GM18498 (cell line): ENCODE measurements around the gene PSMF1.

Experiments used
- ATAC-seq: cut with Tn5 transposase; IDR thresholded peaks from one replicate; pipeline ENCODE4 v1.9.1; 2021; ENCODE audit warnings: mild to moderate bottlenecking, moderate library complexity; ENCODE audit not compliant: unreplicated experiment

PSMF1 gene

DNA sequence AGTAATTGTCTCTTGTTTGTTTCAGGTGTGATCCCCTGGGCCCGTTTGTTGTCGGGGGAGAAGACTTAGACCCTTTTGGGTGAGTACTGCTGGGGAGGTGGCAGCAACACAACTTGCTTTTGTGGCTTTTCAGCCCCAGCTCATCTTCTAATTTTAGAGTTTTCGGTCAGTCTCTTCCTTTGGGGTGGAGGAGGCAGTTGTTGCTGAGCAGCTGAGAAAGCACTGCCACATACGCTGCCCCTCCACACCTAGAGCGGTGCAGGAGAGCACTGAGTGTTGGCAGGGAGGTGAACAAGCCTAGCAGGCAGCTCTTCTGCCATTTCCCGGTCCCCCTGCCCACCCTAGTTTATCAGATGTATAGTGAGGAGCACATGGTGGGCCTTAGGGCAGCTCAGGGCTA lies 44.7 kb downstream of the PSMF1 start:
- ATAC-seq, result no peak

DNA sequence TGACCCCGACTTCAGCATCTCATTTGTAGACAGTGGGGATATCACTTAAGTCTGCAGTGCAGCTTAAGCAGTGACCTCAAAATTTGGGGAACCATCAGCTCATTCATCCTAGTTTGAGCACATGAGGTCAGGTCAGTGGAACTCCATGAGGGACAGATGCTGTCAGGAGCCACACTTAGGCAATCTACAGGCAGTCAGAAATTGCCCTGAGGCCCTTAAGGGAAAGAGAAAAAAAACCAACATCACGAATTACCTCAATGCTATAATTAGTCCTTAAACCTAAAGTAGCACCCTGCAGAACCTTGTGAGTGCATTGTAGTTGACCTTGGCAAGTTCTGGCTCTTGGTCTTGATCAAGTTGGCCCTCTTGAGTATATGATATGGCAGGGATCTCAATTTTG lies 45.3 kb downstream of the PSMF1 start:
- no peak for ATAC-seq

DNA sequence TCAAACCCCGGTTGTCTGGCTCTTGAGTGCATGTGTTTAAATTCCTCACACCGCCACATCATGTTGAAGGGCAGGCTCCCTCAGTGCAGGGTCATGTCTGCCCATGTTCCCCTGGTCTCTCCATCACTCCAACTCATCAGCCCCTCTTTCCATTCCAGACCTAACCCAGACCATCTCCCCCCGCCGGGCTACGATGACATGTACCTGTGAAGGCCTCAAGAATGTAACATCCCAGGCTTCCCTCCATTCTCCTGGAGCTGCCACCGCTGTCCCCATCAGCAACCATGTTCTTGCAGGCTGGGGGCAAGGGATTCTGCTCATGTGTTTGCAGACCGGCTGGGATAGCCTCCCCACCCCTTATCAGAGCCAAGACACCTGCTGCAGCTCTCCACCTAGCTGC lies 46.5 kb downstream of the PSMF1 start:
- no peak for ATAC-seq

DNA sequence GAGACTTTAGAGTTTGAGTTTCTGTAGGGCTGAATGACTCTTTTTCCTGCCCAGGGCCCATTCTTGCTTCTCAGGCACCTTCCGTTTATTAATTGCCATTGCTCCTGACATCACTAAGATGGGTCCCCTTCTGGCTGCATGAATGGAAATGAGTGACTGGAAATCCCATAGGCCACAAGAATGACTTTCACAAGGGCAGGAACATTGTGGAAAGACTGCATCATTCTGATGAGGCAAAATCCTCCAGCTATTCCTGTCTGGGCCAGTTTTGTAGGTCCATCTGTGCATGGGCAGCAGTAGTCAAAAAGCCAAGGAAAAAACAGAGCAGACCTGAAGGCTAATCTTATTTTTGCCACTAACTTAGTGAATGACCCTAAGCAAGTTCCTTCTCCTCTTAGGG lies 47.1 kb downstream of the PSMF1 start:
- ATAC-seq, result no peak

DNA sequence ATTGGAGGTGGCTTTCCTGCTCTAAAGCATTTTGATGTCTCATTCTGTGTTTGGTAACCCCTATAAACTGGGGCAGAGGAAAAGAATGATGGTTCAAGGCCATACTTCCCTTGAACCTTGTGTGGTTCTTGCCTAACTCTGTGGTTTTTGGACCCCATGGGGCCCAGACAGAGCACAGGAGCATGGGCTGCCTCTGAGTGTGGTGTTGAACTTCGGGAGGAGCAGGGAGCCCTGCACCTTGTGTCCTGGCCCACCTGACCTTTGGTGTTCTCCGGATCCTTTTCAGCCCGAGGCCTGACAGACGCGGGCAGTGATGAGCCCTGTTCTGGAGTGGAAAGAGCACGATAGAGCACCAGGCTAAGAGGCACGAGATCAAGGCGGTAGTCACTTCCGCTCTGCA lies 47.5 kb downstream of the PSMF1 start:
- no peak for ATAC-seq

DNA sequence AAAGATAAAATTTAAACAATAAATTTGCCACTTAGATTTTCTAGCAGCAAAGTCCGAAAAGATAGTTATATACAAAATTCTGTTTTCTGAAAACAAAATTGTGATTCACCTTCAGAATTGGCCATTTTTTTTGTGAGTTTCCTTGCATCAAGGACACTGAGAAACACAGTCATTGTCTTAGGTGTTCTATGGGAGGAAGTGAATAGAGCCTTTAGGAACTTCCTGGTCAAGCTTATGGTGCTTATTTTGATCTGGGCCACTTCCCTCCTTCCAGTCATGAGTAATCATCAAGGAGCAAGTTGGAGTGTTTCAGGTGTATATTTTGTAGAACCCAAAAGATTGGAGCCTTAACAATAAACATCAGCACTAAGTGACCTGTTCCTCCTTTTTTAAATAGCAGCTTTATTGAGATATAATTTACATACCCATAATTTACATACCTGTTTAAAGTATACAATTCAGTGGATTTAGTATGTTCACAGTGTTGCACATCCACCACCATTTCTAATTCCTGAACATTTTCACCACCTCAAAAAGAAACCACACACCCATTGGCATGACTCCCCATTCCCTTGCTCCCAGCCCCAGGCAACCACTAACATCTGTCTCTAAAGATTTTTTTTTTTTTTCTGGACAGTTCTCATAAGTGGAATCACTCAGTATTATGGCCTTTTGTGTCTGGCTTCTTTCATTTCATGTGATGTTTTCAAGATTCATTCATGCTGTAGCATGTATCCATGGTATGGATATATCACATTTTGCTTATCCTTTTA lies 48.7 kb downstream of the PSMF1 start:
- ATAC-seq, result no peak

DNA sequence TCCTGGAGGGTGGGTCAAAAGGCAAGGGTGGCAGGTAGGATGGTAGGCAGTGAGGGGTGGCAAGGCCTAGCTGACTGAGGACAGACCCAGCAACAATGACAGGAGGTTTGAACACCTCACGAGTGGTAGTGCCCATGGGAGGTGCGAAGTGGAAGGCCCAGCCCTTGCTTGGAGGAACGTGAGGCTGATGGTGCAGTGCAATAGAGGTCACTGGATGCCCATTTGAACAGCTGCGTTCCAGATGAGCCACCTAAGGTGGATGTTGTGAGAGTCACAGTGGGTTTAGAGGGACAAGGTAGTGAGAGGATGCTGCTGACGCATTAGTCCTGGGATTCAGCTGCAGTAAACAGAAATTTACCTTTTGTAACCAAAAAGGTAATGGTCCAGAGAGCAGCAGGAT lies 50.8 kb downstream of the PSMF1 start:
- no peak for ATAC-seq

DNA sequence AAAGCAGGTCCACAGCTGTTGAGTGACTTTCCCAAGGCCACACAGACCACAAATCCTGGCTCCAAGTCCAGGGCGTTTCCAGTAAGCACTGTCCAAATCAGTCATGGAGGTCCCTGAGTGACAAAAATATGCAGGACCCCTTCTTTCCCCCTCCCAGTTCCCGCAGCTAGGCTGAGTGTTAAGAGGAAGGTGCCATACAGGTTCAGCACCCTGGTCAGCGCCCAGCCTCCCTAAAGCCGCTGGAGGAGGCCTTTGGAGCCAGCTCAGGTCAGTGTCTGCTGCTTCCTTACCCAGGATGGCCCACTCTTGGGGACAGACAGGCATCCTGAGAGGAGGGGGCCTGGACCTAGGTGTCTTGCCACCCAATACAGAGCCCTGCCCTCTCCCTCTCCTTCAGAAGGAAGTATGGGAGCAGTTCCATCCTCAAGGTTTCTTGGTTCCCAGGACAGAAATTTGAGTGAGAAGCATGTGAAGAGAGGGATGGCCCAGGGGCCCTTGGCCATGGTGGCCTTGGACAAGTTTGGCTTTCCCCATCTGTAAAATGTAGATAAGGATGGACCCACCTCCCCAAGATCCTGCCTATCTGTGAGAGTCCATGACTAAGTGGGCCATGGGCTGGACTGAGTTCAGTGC lies 53.2 kb downstream of the PSMF1 start:
- ATAC-seq, result no peak

DNA sequence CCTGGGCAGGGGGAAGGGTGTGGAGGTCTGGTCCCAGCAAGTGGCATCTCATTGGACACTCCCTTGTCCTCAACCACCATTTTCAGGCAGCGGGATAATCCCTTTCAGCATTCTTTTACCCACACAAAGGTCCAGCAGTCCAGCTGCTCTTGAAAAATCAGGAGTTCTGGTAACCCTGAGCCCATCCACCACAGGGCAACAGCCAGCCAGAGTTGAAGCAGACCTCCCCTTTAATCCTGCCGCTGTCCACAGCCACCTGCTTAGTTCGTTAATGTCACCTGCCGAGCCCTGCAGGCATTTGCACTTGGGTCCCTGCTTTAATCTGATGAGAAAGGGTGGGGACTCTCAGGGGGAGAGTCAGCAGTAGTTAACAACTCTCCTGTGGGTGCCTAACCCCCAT lies 55.3 kb downstream of the PSMF1 start:
- no peak for ATAC-seq

DNA sequence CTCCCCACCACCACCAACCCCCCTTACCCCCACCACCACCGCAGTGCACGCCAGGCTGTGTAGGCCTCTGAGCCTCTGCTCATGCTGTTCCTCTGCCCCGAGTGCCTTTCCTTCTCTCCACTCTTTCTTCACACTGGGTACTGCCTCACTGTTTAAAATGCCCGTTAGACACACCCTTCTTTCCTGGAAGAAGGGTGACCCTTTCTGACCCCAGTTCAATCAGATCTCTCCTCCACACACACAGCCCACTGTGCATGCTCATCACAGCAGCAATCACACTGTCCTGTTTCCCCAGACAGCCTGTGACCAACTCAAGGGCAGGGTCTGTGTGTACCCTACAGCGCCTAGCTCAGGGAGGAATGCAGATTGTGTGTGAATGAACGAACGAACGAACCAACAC lies 56.4 kb downstream of the PSMF1 start:
- ATAC-seq, result no peak

DNA sequence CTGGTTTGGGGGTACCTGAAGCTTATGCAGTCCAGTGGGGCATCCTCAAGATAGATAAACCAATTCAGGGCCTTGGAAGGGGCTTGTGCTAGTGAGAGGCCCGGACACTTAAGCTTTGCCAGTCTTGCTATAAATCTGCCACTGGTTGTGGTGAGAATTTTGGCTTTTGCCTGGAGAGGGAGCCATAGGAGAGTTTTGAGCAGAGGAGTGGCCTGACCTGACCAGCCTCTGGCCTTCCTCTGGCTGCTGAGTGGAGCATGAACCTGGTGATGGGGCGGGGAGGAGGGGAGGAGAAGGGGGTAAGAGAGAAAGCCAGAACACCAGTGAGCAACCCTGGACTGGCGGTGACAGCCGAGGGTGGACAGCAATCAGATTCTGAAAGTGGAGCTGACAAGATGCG lies 59.3 kb downstream of the PSMF1 start:
- no peak for ATAC-seq

DNA sequence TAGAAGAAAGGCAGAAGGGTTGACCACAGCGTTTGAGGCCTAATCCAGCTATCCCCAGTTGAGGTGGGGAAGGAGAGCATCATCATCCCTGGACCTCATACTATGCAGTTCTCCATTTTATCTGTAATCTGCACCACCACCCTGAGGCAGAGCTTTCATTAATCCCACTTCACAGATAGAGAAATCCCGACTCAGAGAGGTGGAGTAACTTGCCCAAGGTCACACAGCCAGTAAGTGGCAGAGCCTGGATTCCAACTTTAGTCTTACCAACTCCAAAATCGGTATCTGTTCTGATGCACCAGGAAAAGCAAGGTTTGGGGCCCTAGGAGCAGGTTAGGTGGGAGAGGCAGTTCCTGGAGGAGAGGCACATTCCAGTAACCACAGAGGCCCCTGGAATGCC lies 59.7 kb downstream of the PSMF1 start:
- no peak for ATAC-seq

DNA sequence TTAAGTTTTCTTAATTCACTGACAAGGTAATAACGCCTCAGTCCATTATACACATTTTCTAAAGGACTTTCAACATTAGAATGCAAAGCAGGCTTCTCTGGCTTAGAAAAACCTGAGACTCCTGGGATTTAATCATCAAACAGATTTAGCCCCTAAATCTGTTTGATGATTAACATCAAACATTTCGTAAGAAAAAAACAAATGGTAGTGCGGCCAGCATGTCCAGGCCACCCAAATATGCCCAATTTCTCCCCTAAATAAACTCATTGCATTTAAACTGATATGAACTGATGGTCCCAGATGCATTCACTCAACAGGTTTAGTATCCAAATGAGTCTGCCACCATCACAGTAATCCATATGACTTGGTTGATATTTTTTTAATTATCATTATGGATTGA lies 60.2 kb downstream of the PSMF1 start:
- no peak for ATAC-seq

DNA sequence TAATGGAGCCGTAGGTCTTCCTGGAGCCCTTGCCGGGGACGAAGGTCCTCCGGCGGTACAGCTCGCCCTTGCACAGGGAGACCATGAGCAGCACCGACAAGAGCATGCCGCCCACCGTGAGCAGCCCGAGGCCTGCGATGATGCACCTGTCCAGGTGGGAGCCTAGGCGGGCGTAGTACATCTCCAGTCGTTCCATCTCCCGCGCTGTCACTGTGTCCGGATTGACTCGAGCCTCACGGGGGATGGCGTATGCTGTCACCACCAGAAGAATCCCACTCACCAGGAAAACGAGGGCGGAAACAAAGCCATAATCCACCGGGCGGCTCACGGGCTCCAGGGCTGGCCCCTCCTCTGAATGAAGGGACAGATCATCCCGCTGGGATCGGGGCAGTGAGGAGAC lies 62.5 kb downstream of the PSMF1 start:
- no peak for ATAC-seq

DNA sequence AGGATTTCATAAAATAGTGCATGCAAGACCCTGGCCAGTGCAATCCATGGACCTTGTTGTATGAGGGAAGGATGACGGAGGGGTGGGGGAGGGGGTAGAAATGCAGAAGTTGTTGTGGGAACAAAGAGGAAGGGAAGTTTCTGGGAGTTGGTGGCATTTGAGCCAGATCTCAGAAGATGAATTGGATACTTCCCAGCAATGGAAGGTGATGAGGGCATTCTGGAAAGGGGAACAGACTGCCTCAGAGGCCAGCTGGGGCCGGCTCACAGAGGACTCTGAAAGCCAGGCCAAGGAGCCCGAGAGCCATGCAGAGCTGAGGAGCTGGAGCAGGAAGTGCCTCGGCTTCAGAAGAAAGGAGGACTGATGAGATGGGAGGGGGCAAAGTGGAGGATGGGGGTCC lies 63.7 kb downstream of the PSMF1 start:
- ATAC-seq, result no peak

DNA sequence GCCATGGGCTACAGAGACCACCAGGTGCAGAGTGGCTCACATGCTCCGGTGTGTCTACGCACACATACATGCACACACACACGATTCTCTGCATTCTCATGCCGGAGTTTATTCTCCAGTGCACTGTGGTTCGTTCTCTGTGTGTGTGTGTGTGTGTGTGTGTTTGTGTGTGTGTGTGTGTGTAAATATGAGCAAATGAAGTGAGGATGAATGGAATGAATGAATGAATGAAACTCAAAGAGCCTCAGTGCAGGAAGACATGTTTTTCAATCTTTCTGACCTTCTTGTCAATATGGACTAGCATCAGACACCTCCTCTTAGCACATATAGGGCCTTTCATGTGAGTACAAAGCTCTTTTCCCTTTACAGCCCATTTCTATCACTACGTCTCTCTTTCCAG lies 64.8 kb downstream of the PSMF1 start:
- ATAC-seq, result no peak

DNA sequence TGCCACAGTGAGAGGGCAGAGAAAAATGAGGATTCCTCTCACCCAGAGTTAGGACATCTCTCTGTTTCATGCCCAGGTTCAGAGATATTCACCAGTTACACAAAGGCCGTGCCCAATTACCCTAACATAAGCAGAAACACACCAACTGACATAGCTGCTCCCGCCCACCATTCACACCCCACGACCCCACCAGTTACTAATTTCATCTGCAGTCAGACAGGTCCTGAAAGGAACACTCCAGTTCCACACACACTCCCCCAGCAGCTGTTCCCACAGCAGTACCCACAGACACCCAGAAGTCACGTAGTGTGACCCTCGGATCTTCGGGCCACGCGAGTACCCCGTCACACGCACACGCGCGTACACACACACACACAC lies 65.8 kb downstream of the PSMF1 start:
- no peak for ATAC-seq

DNA sequence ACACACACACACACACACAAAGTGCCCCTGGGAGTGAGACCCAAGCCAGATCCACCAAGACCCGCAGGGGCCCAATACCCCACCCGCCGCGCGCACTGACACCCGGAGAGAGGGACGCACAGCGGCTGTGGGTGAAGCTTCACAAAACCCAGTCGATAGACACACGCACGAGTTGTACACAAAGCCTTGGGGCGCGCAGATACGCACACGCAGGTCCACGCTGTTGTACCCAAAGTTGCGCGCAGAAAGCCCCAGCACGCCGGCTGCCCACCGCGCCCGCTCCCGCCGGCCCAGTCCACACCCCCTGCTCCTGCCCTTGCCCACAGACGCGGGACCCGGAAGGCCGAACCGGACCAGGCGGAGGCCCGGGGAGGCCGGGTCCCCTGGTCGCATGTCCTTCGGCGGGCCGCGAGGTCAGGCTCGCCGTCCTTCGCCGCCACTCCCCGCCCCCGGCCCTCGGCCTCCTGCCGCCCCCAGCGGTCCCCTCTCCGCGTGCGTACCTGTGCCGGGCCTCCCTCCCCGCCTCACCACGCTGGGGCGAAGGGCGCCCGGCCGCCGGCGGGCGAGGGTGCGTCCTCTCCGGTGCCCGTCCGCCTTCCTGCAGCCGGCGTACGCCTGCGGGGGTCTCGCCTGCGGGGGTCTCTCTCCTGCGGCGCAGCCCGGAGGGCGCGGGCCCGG lies 66.4 kb downstream of the PSMF1 start, which contains the start of gene TMEM74B:
Gene TMEM74B (minus strand): TSS at position 344 of the 678 bp plus-strand sequence. CDS start 1,180 bp downstream, outside the sequence.
- ATAC-seq, result no peak

DNA sequence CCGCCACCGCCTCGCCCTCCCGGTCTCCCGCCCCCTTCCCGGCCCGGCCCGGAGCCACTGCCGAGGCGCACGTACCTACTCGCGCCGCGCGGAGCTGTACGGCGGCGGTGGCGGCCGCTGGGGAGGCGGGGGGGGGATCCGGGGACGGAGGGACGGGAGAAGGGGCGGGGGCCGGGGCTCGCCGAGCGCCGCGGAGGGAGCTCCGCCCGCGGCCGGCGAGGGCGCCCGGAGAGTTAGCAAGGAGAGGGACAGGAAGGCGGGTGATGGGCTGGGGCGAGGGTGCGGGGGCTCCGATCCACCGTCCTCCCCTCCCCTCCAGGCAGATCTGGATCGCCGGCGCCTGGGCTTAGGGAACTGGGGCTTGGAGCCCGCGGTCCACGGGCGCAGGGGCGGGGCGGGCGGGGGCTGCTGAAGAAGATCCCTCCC lies 66.9 kb downstream of the PSMF1 start:
- ATAC-seq, result no peak

DNA sequence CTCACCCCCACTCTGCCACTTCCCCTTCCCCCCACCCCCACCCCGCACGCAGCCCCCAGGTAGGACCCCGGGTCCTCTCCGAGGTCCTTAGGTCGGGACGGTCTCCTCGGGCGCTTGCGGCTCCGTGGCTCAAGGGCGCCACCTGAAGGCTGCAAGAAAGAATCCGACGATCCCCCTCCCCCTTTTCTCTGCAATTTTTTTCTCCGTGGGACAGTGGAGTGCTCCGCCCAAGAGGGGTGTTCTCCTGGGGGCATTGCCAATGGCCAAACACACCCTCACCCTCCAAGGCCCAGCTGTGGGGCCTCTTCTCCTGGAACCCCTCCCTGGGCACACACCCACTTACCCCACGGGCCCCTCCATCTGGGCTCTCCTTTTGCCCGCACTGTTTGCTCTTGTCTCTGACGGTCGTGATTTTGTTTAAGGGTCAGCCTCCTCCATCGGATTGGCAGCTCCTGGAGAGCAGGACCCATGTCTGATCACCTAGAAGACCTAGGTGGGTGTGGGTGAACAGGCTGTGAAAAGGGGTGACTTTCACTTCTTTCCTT lies 67.5 kb downstream of the PSMF1 start:
- ATAC-seq, result no peak

DNA sequence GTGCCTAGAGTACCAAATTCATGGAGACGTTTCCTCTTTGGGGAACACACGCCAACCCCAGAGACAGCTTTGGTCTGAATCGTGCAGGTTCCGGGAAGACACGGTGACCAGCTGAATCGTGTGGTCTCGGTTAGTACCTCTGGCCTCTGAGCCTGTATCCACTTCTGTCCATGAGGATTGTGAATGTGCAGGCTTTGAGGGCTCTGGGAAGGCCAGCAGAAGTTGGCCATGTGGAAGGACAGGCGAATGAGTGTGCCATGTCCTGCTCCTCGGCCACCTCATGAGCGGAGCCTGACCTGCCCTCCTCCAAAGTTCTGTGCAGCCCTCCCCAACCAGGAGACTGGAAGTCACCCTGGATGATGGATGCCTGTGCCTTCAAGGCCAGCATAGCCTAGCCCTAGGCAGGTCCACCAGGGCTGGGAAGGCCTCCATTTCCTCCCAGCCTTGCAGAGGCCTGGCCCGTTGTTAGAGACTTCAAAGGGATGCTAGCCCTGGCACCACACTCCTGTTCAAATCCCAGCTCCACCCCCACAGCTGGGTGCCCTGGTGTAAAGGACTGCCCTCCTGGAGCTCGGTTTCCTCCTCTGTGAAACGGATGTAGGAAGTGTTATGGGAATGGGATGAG lies 68.1 kb downstream of the PSMF1 start:
- no peak for ATAC-seq
